Loucy (cell line): ENCODE measurements around the gene ELOVL3.
A peak's percentile ranks its signal among the peaks of the same experiment; 100 is the strongest.
"Not testable (repeated sequence)": the region's sequence is repeated elsewhere in the genome, so short reads cannot be mapped to it uniquely, and the experiment has no call there.

Source experiments
- H2AFZ ChIP-seq: fragments of 200-600 bp; sonication (generic); 2 replicates; pipeline ENCODE4 v1.6.0; 2016; ENCODE audit warnings: antibody characterized with exemption, mild to moderate bottlenecking, low read length, moderate library complexity
- H3F3A ChIP-seq: fragments of 200-600 bp; 2 replicates; pipeline ENCODE4 v1.6.0; 2016; ENCODE audit warnings: antibody characterized with exemption, low read depth, mild to moderate bottlenecking
- H3K27me3 ChIP-seq: fragments of 200-600 bp; sonication (generic); 2 replicates; pipeline ENCODE4 v1.6.1; 2014; ENCODE audit warnings: low read length, mild to moderate bottlenecking; ENCODE audit not compliant: insufficient read depth, poor library complexity, severe bottlenecking
- H3K36me3 ChIP-seq: fragments of 200-600 bp; sonication (generic); 2 replicates; pipeline ENCODE4 v1.6.1; 2016; ENCODE audit warnings: low read length; ENCODE audit not compliant: insufficient read depth
- H3K4me1 ChIP-seq: fragments of 200-600 bp; sonication (generic); 2 replicates; pipeline ENCODE4 v1.5.1; 2014; ENCODE audit warnings: low read length, mild to moderate bottlenecking; ENCODE audit not compliant: insufficient read depth, poor library complexity, severe bottlenecking
- H3K4me2 ChIP-seq: fragments of 200-600 bp; sonication (generic); 2 replicates; pipeline ENCODE4 v1.6.0; 2014; ENCODE audit warnings: antibody characterized with exemption, low read length, low read depth, mild to moderate bottlenecking; ENCODE audit not compliant: poor library complexity, severe bottlenecking
- H3K4me3 ChIP-seq: fragments of 200-600 bp; sonication (generic); 2 replicates; pipeline ENCODE4 v1.5.1; 2014; ENCODE audit warnings: low read length, mild to moderate bottlenecking, mixed read lengths; ENCODE audit not compliant: poor library complexity, severe bottlenecking
- H3K79me2 ChIP-seq: fragments of 200-600 bp; sonication (generic); 2 replicates; pipeline ENCODE4 v1.6.1; 2014; ENCODE audit warnings: low read length; ENCODE audit not compliant: insufficient read depth
- H3K9ac ChIP-seq: fragments of 200-600 bp; sonication (generic); 2 replicates; pipeline ENCODE4 v1.6.0; 2014; ENCODE audit warnings: mild to moderate bottlenecking, low read depth, low read length, moderate library complexity; ENCODE audit not compliant: poor library complexity, severe bottlenecking
- H3K9me2 ChIP-seq: fragments of 200-600 bp; sonication (generic); replicated peaks from 2 replicates; pipeline ENCODE4 v1.6.1; 2016; ENCODE audit warnings: low read depth, low read length, mixed read lengths
- H3K9me3 ChIP-seq: fragments of 200-600 bp; sonication (generic); 2 replicates; pipeline ENCODE4 v1.6.1; 2014; ENCODE audit warnings: mild to moderate bottlenecking, antibody characterized with exemption, low read length, low read depth; ENCODE audit not compliant: insufficient read depth
- H4K20me1 ChIP-seq: fragments of 200-600 bp; sonication (generic); 2 replicates; pipeline ENCODE4 v1.6.0; 2014; ENCODE audit warnings: antibody characterized with exemption, low read length, mild to moderate bottlenecking; ENCODE audit not compliant: insufficient read depth, poor library complexity, severe bottlenecking
- EZH2phosphoT487 ChIP-seq: fragments of 200-600 bp; IDR thresholded peaks from 2 replicates; pipeline ENCODE4 v1.6.1; 2018; ENCODE audit warnings: antibody characterized with exemption, mild to moderate bottlenecking, moderate library complexity, borderline replicate concordance
- TF ChIP-seq, protein P1 (sequence below): fragments of 200-600 bp; sonication (generic); conservative IDR thresholded peaks from 2 replicates; pipeline ENCODE4 v1.5.1; 2014; ENCODE audit warnings: mild to moderate bottlenecking, antibody characterized with exemption, low read length

The ELOVL3 gene

DNA sequence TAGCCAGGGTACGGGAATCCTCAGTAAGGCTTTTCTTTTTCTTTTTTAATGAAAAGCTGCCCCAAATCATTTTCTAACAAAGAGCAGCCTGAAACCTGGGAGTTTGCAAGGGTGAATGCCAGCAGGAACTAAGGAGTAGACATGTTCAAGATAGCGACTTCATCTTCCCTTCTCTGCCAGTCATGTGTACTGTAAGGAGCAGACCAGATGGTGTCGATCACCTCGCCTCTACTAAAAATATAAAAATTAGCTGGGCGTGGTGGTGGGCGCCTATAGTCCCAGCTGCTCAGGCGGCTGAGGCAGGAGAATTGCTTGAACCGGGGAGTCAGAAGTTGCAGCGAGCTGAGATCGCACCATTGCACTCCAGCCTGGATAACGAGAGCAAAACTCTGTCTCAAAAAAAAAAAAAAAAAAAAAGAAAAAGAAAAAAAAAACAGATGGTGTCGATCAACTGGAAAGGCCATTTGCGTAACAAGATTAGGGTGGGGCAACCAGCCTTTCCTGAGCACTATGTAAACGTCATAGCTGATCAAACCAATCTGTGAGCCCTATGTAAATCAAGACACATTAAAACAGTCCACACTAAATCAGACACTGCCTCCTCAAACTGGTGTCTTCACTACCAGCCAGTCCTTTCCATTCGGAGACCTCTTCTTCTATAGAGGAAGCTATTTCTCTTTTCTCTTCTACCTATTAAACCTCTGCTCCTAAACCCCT, 40.1 kb upstream of the ELOVL3 start:
- H3K4me1 ChIP-seq = peaks cover 3% of the 10 kb centered on the region
- H2AFZ ChIP-seq = no peak overlapping the region
- H3K9ac ChIP-seq = no peak overlapping the region
- no peaks in the 10 kb centered on the region for H3K9me2 ChIP-seq
- H3K4me2 ChIP-seq = no peak overlapping the region
- no peak overlapping the region for H3K4me3 ChIP-seq
- no peaks in the 10 kb centered on the region for H3K9me3 ChIP-seq
- H3K79me2 ChIP-seq = no peaks in the 10 kb centered on the region
- H3K36me3 ChIP-seq = no peaks in the 10 kb centered on the region
- no peaks in the 10 kb centered on the region for H4K20me1 ChIP-seq
- TF ChIP-seq, protein P1, sequence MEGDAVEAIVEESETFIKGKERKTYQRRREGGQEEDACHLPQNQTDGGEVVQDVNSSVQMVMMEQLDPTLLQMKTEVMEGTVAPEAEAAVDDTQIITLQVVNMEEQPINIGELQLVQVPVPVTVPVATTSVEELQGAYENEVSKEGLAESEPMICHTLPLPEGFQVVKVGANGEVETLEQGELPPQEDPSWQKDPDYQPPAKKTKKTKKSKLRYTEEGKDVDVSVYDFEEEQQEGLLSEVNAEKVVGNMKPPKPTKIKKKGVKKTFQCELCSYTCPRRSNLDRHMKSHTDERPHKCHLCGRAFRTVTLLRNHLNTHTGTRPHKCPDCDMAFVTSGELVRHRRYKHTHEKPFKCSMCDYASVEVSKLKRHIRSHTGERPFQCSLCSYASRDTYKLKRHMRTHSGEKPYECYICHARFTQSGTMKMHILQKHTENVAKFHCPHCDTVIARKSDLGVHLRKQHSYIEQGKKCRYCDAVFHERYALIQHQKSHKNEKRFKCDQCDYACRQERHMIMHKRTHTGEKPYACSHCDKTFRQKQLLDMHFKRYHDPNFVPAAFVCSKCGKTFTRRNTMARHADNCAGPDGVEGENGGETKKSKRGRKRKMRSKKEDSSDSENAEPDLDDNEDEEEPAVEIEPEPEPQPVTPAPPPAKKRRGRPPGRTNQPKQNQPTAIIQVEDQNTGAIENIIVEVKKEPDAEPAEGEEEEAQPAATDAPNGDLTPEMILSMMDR = no peak
- no peak for TF ChIP-seq EZH2phosphoT487
- H3K27me3 ChIP-seq = peaks cover 3% of the 10 kb centered on the region
- H3F3A ChIP-seq = no peaks in the 10 kb centered on the region

DNA sequence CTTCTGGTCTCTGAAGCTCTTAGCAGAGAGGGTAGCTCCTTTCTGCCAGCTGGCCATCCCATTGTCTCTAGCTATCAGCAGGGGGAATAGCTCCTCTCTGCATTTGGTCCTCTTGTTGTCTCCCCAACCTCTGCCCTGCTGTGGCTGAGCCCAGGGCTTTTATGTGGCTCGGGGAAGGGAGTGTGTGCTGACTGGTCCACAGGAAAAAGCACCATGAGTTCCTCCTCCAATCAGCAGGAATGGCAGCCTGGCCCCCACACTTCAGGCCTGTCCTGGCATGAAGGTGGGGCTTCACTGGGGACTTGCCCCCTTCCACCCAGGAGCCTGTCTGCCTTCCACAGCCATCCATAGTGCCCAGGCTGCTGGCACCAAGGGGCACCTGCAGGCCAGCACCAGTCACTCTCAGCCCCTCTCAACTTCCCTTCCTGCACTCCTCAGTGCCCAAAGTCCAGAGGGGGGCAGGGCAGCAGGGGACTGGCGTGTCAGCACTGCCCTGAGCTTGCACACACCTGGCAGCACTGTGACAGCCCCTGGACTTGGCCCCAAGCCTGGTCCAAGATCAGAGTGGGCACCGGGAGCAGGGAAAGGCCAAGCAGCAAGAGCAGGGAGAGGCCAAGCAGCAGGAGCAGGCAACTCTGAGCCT, 37.7 kb upstream of the ELOVL3 start:
- Histone ChIP-seq H3K4me2 (no peak overlapping the region), H4K20me1 (no peaks in the 10 kb centered on the region)

DNA sequence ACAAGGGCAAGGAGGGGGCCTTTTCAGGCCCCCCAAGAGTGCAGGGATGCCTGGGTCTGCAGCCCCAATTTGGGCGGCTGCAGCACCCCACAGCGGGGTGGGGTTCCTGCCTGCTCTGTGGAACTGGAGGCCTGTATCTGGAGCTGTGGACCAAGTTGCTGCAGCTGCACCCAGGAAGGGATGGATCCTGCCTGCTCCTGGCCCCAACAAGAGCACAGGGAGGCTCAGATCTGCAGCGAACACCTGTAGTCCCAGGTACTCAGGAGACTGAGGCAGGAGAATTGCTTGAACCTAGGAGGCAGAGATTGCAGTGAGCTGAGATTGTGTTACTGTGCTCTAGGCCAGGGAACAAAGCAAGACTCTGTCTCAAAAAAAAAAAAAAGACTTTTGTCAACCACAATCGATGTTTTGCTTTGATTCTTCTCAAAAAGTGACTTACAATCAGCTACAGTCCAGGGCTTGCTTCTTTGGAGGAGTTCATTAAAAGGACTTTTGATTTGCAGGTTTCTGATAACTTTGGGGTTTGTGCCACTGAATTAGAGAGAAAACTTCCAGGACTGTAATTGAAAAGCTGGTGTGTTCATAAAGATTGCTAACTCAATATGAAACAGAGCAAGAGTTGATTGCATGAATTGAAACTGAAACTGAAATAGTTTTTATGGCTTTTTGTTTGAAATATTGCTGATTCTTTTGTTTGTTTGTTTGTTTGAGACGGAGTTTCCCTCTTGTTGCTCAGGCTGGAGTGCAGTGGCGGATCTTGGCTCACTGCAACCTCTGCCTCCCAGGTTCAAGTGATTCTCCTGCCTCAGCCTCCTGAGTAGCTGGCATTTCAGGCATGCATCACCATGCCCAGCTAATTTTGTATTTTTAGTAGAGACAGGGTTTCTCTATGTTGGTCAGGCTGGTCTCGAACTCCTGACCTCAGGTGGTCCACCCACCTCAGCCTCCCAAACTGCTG, 36.9 kb upstream of the ELOVL3 start:
- H3F3A ChIP-seq, H3K9ac ChIP-seq, H4K20me1 ChIP-seq, H3K4me1 ChIP-seq, H3K9me2 ChIP-seq, H3K79me2 ChIP-seq, H3K27me3 ChIP-seq, H3K36me3 ChIP-seq, H3K9me3 ChIP-seq: not testable (repeated sequence)
- Histone ChIP-seq H3K4me2 (peak overlapping the region; percentile 26), H2AFZ (peak overlapping the region; percentile 51), H3K4me3 (peak overlapping the region; percentile 28)

More for the DNA sequence above, 37.7 kb upstream of the ELOVL3 start:
- TF ChIP-seq, protein P1 = no peak
- no peak for TF ChIP-seq EZH2phosphoT487
- Histone ChIP-seq H3K9me3 (0 out of 2 replicates have a peak, but pooled peaks cover 5% of the 10 kb centered on the region), H3K9me2 (no peaks in the 10 kb centered on the region), H3F3A (no peaks in the 10 kb centered on the region), H3K79me2 (no peaks in the 10 kb centered on the region), H3K4me1 (peaks cover 3% of the 10 kb centered on the region), H2AFZ (no peak overlapping the region), H3K36me3 (no peaks in the 10 kb centered on the region), H3K27me3 (peaks cover 3% of the 10 kb centered on the region), H3K9ac (no peak overlapping the region), H3K4me3 (no peak overlapping the region)
